Ramos (cell line): Measurements from ENCODE around the gene ST8SIA2.

Source experiments
- in situ Hi-C: fragments of 300-500 bp; cut with MboI; formaldehyde crosslinking; loops from one replicate; pipeline ENCODE4 v1.14.3; 2022; ENCODE audit warnings: low sequenced_read_pairs; ENCODE audit not compliant: unreplicated experiment

The ST8SIA2 gene

GRCh38 chr15:92394309-92395097 is 822 bp downstream of the ST8SIA2 start:
- in situ Hi-C loops, result no loop called here

- in situ Hi-C loops, result no loop called here
Observed at GRCh38 chr15:92395098-92395635, 1.5 kb downstream of the ST8SIA2 start.

DNA sequence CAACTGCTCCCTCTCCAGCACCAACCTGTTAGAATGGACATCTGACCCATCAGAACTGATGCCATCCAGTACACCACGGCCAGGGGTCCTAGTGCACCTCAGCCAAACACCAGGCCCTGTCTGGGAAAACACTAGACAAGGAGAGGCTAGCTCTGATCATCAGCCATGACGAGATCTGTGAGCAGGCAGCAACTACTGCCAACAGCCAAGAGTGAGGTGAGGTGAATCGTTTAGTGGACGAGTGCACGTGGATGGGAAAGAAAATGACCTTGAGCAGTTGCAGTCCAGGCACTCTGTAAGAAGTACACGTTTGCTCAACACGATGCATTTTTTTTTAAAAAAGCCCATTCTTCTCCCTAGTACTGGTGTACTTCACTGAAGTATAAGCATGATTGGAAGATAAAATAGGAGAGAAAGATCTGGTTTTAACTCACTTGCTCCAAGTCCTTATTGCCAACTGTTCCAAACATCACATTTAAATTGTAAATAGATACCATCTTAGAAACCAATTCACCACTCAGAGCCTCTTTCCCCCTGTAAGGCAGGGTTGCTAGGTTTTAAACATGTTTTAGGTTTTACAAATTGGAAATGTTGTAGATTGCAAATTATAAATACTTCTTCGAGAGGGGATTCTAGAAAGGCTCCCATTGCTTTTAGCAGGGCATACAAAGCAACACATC is 5.7 kb downstream of the ST8SIA2 start:
- in situ Hi-C loops, result no loop called here

- in situ Hi-C loops, result no loop called here
Observed at GRCh38 chr15:92400573-92400972, 6.9 kb downstream of the ST8SIA2 start.

- in situ Hi-C loops, result no loop called here
Observed at GRCh38 chr15:92400980-92401787, 7.5 kb downstream of the ST8SIA2 start.

GRCh38 chr15:92402751-92403150 is 9.1 kb downstream of the ST8SIA2 start:
- in situ Hi-C loops, result no loop called here

GRCh38 chr15:92405942-92406341 is 12.3 kb downstream of the ST8SIA2 start:
- in situ Hi-C loops, result no loop called here

- in situ Hi-C loops, result no loop called here
Observed at GRCh38 chr15:92407321-92407720, 13.6 kb downstream of the ST8SIA2 start.

DNA sequence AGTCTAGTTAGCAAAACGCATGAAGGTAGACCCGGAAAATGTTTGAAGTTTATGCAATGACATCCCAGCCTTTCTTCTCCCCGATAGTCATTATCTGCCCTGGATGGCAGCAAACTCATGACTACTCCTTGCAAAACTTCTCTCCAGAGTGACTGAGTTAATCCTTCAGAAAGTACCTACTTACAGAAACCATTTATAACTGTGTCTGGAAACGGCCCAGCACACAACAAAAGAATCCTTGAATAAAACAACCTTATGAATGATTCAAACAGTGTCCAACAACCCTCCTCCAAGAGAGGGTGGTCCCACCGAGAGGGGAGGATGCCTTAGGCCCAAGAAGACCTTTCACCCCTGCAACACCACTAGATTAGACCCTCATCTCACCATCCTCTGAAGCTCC is 14.2 kb downstream of the ST8SIA2 start:
- in situ Hi-C loops, result no loop called here

GRCh38 chr15:92409006-92409405 is 15.3 kb downstream of the ST8SIA2 start:
- in situ Hi-C loops, result no loop called here

DNA sequence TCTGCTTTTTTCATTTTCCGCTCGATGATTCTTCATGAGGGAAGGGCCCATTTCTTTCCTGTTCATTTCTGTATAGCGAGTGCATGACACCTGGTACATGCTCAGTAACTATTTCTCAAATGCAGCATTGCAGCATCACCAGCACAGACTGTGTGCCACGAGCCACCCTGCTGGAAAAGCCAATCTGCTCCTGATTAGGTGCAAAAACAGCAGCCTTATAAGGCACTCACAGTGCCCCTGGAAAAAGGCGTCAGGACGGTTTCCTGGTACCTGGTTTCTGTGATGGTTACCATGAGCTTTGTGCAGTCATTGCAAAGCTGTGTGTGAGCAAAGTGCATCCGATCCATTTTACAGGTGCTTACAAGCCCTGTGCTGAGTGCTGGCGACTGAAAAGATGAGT is 15.8 kb downstream of the ST8SIA2 start:
- in situ Hi-C loops, result no loop called here

- in situ Hi-C loops, result no loop called here
Observed at GRCh38 chr15:92410537-92410936, 16.9 kb downstream of the ST8SIA2 start.

DNA sequence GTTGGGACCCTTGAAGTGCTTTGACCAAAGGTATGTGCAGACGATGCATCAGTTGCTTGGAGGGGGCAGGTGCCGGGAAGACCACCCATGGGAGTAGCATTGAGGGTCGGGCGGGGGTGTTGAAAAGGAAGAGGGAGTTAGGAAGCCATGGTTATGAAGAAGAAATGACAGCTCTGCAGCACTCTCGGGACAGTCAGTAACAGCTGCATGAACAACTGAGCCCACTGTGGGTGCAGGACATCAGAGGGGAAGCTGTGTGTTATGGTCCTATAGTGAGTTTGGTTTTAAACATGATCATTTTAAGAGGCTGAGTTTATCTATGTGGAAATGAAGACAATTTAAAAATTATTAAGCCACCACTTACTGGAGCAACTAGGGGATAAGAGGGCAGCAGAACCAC is 17.6 kb downstream of the ST8SIA2 start:
- in situ Hi-C loops, result no loop called here

DNA sequence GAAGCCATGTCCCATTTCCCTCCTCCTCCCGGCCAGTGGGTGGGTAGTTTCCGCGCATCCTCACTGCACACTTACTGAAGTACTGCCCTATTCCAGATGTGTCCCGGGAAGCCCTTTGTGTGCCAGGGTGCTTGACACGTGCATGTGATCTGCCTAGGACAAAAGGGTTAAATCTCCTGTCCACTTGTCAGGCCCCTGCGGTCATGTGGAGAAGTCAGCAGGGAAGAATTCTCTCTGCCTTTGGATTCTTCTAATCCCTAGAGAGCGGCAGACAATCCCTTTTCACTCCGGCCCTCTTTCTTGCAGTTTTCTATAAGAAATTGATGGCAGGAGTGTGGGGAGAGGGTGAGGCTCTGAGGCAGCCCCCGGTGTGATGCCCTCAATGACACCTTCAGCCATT is 19.8 kb downstream of the ST8SIA2 start:
- in situ Hi-C loops, result no loop called here

DNA sequence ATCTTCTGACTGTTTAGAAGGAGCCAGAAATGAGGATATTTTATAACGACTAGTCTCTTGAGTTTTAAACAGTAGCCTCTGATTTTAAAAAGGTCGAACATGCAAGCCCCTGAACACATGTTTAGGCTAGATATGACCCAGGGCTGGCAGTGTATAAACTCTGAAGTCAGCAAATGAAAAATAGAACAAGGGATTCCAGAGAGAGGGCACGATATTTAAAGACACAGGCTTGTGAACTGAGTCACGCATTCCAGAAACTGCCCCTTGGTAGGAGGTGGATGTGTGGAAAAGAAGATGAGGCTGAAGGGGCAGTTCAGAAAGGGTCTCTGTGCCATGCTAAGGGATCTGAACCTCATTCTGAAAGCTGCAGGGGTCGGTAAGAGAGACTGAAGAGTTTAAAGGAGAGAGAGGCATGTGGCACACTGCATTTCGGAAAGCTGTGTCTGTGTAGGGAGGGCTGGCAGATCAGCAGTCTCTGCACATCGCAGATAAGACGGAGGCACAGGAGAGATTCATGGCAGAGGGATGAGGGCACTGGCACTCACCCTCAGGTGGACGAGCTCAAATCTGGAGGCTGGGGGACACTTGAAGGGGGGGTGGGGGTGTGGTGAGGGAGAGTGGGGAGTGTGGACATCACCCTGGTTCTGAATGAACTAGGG is 22.1 kb downstream of the ST8SIA2 start:
- in situ Hi-C loops, result no loop called here

- in situ Hi-C loops, result no loop called here
Observed at GRCh38 chr15:92416557-92416956, 22.9 kb downstream of the ST8SIA2 start.

DNA sequence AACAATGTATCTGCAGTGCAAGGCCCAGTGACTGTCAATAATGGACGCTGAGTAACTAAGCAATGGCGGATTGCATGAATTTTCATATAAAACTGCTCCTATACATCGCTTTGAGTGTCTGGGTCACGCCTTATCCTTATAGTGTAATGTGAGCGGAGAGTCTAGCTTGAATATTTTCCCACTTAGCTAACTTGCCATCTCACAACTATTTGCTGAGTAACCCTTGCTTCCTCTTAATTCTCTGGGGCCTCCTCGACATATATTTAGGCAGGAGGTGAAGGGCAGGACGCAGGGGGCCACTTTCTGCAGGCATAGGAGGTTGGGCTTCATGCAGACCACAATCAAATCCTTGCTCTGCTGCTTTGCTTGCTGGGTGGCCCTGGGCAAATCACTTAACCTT is 24.0 kb downstream of the ST8SIA2 start:
- in situ Hi-C loops, result no loop called here

GRCh38 chr15:92418864-92419263 is 25.2 kb downstream of the ST8SIA2 start:
- in situ Hi-C loops, result no loop called here

- in situ Hi-C loops, result no loop called here
Observed at GRCh38 chr15:92421976-92422375, 28.3 kb downstream of the ST8SIA2 start.

DNA sequence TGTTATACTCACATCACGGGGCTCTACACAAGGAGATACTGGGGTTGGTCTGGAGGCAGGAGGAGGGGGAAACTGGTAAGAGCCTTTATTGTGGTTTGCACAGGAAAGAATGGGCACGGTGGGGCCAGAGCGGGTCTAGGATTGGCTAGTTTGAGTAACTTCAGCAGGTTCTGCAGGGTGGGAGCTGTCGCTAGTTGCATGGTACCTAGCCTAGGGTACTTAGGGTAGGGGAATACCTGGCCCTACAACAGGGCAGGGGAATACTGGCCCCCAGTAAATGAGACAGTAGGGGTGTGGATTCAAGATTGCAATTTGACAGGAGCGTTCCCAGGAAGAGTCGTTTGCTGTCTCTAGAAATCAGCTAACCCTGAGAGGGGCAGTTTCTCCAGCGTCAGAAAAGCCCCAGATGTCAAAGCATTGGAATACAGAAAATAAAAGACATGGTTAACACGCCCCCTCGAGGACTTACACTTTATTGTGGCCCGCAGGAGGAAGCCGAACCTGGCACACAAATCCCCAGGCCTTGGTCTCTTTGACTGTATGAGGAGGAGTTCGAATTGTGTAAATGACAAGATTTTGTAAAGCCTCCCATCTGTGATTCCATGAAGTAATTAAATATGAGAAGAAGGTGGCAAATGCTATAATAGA is 32.0 kb downstream of the ST8SIA2 start:
- in situ Hi-C loops, result no loop called here
